Mesendoderm (in vitro differentiated cells): ENCODE data around the gene DNAH7.

Experiments used
- DNase-seq: peaks from one replicate; pipeline ENCODE4 v3.0.0; 2013
- H2AK5ac ChIP-seq: 2 replicates; pipeline ENCODE4 v1.6.1; 2013; ENCODE audit warnings: low read length, inconsistent platforms
- H2BK120ac ChIP-seq: 2 replicates; pipeline ENCODE4 v1.6.1; 2013; ENCODE audit warnings: low read depth, mild to moderate bottlenecking, low read length, moderate library complexity, mixed read lengths
- H2BK15ac ChIP-seq: replicated peaks from 2 replicates; pipeline ENCODE4 v1.6.1; 2013; ENCODE audit warnings: low read depth, mild to moderate bottlenecking, moderate library complexity
- H2BK5ac ChIP-seq: 2 replicates; pipeline ENCODE4 v1.6.1; 2013; ENCODE audit warnings: low read length, inconsistent platforms
- H3K18ac ChIP-seq: 2 replicates; pipeline ENCODE4 v1.6.1; 2013; ENCODE audit warnings: mild to moderate bottlenecking, low read length, mixed read lengths
- H3K23ac ChIP-seq: one replicate; pipeline ENCODE4 v1.6.1; 2013; ENCODE audit warnings: low read length
- H3K27ac ChIP-seq: 2 replicates; pipeline ENCODE4 v1.5.1; 2013; ENCODE audit warnings: low read depth, mild to moderate bottlenecking, inconsistent platforms, low read length, moderate library complexity
- H3K27me3 ChIP-seq: 2 replicates; pipeline ENCODE4 v1.6.1; 2013; ENCODE audit warnings: low read length, control low read depth, mild to moderate bottlenecking, inconsistent platforms; ENCODE audit not compliant: insufficient read depth, poor library complexity
- H3K36me3 ChIP-seq: 2 replicates; pipeline ENCODE4 v1.6.1; 2013; ENCODE audit warnings: low read length, inconsistent platforms; ENCODE audit not compliant: control insufficient read depth, insufficient read depth
- H3K4ac ChIP-seq: one replicate; pipeline ENCODE4 v1.6.1; 2013; ENCODE audit warnings: low read depth, mild to moderate bottlenecking, low read length, moderate library complexity
- H3K4me1 ChIP-seq: 2 replicates; pipeline ENCODE4 v1.6.1; 2013; ENCODE audit warnings: low read depth, low read length, inconsistent platforms; ENCODE audit not compliant: control insufficient read depth
- H3K4me2 ChIP-seq: 2 replicates; pipeline ENCODE4 v1.6.1; 2013; ENCODE audit warnings: low read length
- H3K4me3 ChIP-seq: 2 replicates; pipeline ENCODE4 v1.5.1; 2013; ENCODE audit warnings: mild to moderate bottlenecking, low read length
- H3K56ac ChIP-seq: one replicate; pipeline ENCODE4 v1.6.1; 2013; ENCODE audit warnings: low read length
- H3K79me1 ChIP-seq: 2 replicates; pipeline ENCODE4 v1.6.1; 2013; ENCODE audit warnings: low read length, inconsistent platforms
- H3K79me2 ChIP-seq: 2 replicates; pipeline ENCODE4 v1.6.1; 2013; ENCODE audit warnings: mild to moderate bottlenecking, low read length; ENCODE audit not compliant: control insufficient read depth, insufficient read depth
- H3K9ac ChIP-seq: 2 replicates; pipeline ENCODE4 v1.6.1; 2013; ENCODE audit warnings: low read length, inconsistent platforms
- H4K5ac ChIP-seq: one replicate; pipeline ENCODE4 v1.6.1; 2013; ENCODE audit warnings: low read length
- H4K8ac ChIP-seq: one replicate; pipeline ENCODE4 v1.6.1; 2013; ENCODE audit warnings: low read depth, mild to moderate bottlenecking, control low read depth, low read length, moderate library complexity
- WGBS: extraction: QIAGEN DNeasy Blood & Tissue Kit; methylation state at CpG from one replicate; pipeline ENCODE4 v1.1.7; 2013; ENCODE audit warnings: low lambda C conversion rate, missing lambda C conversion rate; ENCODE audit not compliant: insufficient coverage; ENCODE audit errors: extremely low coverage; 5-methylcytosine and 5-hydroxymethylcytosine counted together

DNAH7 gene

GRCh38 chr2:196041786-196042185 lies 26.9 kb downstream of the DNAH7 start:
- Histone ChIP-seq H3K9ac (no peak overlapping the region), H2AK5ac (no peak overlapping the region), H3K4me1 (no peaks in the 10 kb centered on the region), H2BK5ac (no peak overlapping the region), H4K8ac (no peak overlapping the region), H2BK120ac (no peak overlapping the region), H3K56ac (no peak overlapping the region), H2BK15ac (no peak overlapping the region), H3K18ac (no peak overlapping the region), H4K5ac (no peak overlapping the region), H3K79me1 (no peaks in the 10 kb centered on the region), H3K4me2 (no peak overlapping the region), H3K27ac (no peak overlapping the region), H3K27me3 (no peaks in the 10 kb centered on the region), H3K23ac (no peak overlapping the region), H3K4me3 (no peak overlapping the region), H3K79me2 (no peaks in the 10 kb centered on the region), H3K36me3 (no peaks in the 10 kb centered on the region), H3K4ac (no peak overlapping the region)
- no peak for DNase-seq

GRCh38 chr2:196040218-196040617 lies 28.4 kb downstream of the DNAH7 start:
- H3K56ac ChIP-seq: no peak overlapping the region
- no peak overlapping the region for H2BK120ac ChIP-seq

GRCh38 chr2:196036442-196036841 lies 32.2 kb downstream of the DNAH7 start:
- Histone ChIP-seq H3K23ac (no peak overlapping the region), H3K4me1 (no peaks in the 10 kb centered on the region), H3K18ac (no peak overlapping the region), H2BK5ac (no peak overlapping the region), H3K4me2 (no peak overlapping the region), H2BK120ac (no peak overlapping the region), H3K4me3 (no peak overlapping the region), H3K79me2 (no peaks in the 10 kb centered on the region), H3K36me3 (no peaks in the 10 kb centered on the region), H3K9ac (no peak overlapping the region), H3K56ac (no peak overlapping the region), H4K8ac (no peak overlapping the region), H2AK5ac (no peak overlapping the region), H3K4ac (no peak overlapping the region), H3K79me1 (no peaks in the 10 kb centered on the region), H2BK15ac (no peak overlapping the region), H3K27me3 (no peaks in the 10 kb centered on the region), H3K27ac (no peak overlapping the region), H4K5ac (no peak overlapping the region)
- DNase-seq: no peak
- no CpG with 5 or more reads among the region's 2 CpGs for WGBS

More at GRCh38 chr2:196040218-196040617, 28.4 kb downstream of the DNAH7 start:
- no peak for DNase-seq
- Histone ChIP-seq H2BK5ac (no peak overlapping the region), H4K8ac (no peak overlapping the region), H4K5ac (no peak overlapping the region), H3K27me3 (no peaks in the 10 kb centered on the region), H3K18ac (no peak overlapping the region), H3K27ac (no peak overlapping the region), H3K4me2 (no peak overlapping the region), H3K4ac (no peak overlapping the region), H3K4me1 (no peaks in the 10 kb centered on the region), H3K36me3 (no peaks in the 10 kb centered on the region), H3K79me2 (no peaks in the 10 kb centered on the region), H2BK15ac (no peak overlapping the region), H3K23ac (no peak overlapping the region), H3K9ac (no peak overlapping the region), H3K4me3 (no peak overlapping the region), H3K79me1 (no peaks in the 10 kb centered on the region), H2AK5ac (no peak overlapping the region)

GRCh38 chr2:196018037-196018436 lies 50.6 kb downstream of the DNAH7 start:
- Histone ChIP-seq H3K4ac (no peak overlapping the region), H4K5ac (no peak overlapping the region), H3K27ac (no peak overlapping the region), H2BK120ac (no peak overlapping the region), H3K79me2 (no peaks in the 10 kb centered on the region), H2AK5ac (no peak overlapping the region), H4K8ac (no peak overlapping the region), H3K36me3 (no peaks in the 10 kb centered on the region), H3K18ac (no peak overlapping the region), H3K56ac (no peak overlapping the region), H3K4me2 (no peak overlapping the region), H3K4me3 (no peak overlapping the region), H3K79me1 (no peaks in the 10 kb centered on the region), H3K4me1 (no peaks in the 10 kb centered on the region), H3K27me3 (no peaks in the 10 kb centered on the region), H3K9ac (no peak overlapping the region), H2BK5ac (no peak overlapping the region), H3K23ac (no peak overlapping the region), H2BK15ac (no peak overlapping the region)
- DNase-seq: no peak
- no CpG with 5 or more reads among the region's 2 CpGs for WGBS

- H3K18ac ChIP-seq: no peak overlapping the region
- no peak overlapping the region for H4K5ac ChIP-seq
- H3K9ac ChIP-seq: no peak overlapping the region
- H4K8ac ChIP-seq: no peak overlapping the region
- DNase-seq: no peak
- no peak overlapping the region for H2BK120ac ChIP-seq
- WGBS: no CpG with 5 or more reads among the region's 2 CpGs
- H2BK15ac ChIP-seq: no peak overlapping the region
- H3K4me3 ChIP-seq: no peak overlapping the region
- H3K27me3 ChIP-seq: no peaks in the 10 kb centered on the region
- no peak overlapping the region for H2AK5ac ChIP-seq
- H3K4ac ChIP-seq: no peak overlapping the region
- H3K23ac ChIP-seq: no peak overlapping the region
- no peaks in the 10 kb centered on the region for H3K4me1 ChIP-seq
- H2BK5ac ChIP-seq: no peak overlapping the region
- H3K36me3 ChIP-seq: no peaks in the 10 kb centered on the region
- no peaks in the 10 kb centered on the region for H3K79me2 ChIP-seq
- H3K79me1 ChIP-seq: no peaks in the 10 kb centered on the region
- H3K4me2 ChIP-seq: no peak overlapping the region
- H3K56ac ChIP-seq: no peak overlapping the region
- H3K27ac ChIP-seq: no peak overlapping the region
Observed at GRCh38 chr2:196012314-196012713, 56.3 kb downstream of the DNAH7 start.

GRCh38 chr2:196000551-196000950 lies 68.1 kb downstream of the DNAH7 start:
- Histone ChIP-seq H2BK15ac (no peak overlapping the region), H3K23ac (no peak overlapping the region), H3K4ac (no peak overlapping the region), H2BK5ac (no peak overlapping the region), H3K79me1 (no peaks in the 10 kb centered on the region), H3K79me2 (no peaks in the 10 kb centered on the region), H4K8ac (no peak overlapping the region), H3K9ac (no peak overlapping the region), H3K18ac (no peak overlapping the region), H3K4me2 (no peak overlapping the region), H4K5ac (no peak overlapping the region), H2AK5ac (no peak overlapping the region), H3K27ac (no peak overlapping the region), H3K4me1 (no peaks in the 10 kb centered on the region), H3K27me3 (no peaks in the 10 kb centered on the region), H2BK120ac (no peak overlapping the region), H3K56ac (no peak overlapping the region), H3K4me3 (no peak overlapping the region), H3K36me3 (no peaks in the 10 kb centered on the region)
- no peak for DNase-seq
- WGBS: no CpG with 5 or more reads among the region's 1 CpG
